KOPT-K1 (cell line): Measurements from ENCODE around the gene AATK.

ENCODE experiments used
- H3K27ac ChIP-seq: fragments of 200-600 bp; sonication (generic); 2 replicates; pipeline ENCODE4 v1.5.1; 2016; ENCODE audit warnings: antibody characterized with exemption, mild to moderate bottlenecking, low read depth, low read length; ENCODE audit not compliant: poor library complexity, severe bottlenecking
- H3K36me3 ChIP-seq: fragments of 200-600 bp; sonication (generic); 2 replicates; pipeline ENCODE4 v1.5.1; 2017; ENCODE audit warnings: antibody characterized with exemption, mild to moderate bottlenecking, low read length, moderate library complexity; ENCODE audit not compliant: insufficient read depth
- H3K9me3 ChIP-seq: fragments of 200-600 bp; sonication (generic); 2 replicates; pipeline ENCODE4 v1.5.1; 2017; ENCODE audit warnings: antibody characterized with exemption, low read length, mild to moderate bottlenecking; ENCODE audit not compliant: insufficient read depth, poor library complexity, severe bottlenecking

Gene AATK

DNA sequence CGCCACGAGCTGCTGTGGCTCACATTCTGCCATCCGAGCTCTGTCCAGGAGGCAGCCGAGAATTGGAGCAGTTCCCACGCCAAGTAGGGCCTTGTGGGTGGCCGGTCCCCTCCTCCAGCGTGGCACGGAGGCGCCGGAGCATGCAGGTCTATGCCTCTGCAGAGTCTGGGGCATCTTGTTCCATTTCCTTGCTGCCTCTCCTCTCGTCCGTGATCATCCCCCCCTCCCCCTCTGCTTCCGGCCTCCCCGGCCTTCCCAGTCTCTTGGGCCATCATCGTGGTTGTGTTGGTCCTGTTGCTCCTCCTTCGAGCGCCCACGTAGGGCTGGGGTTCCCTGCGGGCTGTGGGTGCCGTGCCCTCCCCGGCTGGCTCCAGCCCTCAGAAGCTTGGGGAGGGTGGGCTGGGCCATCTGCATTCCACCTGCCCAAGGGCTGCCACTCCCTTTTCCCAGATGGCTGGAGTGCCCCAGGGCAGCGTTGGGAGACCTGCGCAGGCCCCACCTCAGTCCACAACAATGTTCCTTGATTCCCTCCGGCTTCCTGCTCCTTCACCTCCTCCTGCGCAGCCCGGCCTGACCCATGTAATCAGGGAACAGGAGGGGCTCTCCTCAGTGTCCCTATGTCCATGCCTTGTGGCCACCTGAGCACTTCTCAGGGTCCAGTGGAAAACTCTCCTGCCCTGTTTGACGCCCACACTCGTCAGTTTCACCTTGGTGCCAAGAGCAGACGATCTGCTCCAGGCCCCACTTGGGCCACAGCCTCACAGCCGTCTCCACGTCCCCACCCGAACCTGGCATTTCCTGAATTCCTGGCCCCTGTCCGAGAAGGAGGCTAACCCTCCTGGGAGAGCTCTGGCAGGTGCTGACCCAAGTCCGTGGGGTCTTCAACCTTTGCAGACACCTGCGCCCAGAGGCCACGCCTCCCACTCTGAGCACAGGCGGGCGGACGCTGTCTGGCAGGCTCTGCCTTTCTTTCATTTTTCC, 94.0 kb downstream of the AATK start:
- Histone ChIP-seq H3K27ac (no peak overlapping the region), H3K36me3 (no peaks in the 10 kb centered on the region), H3K9me3 (no peaks in the 10 kb centered on the region)

DNA sequence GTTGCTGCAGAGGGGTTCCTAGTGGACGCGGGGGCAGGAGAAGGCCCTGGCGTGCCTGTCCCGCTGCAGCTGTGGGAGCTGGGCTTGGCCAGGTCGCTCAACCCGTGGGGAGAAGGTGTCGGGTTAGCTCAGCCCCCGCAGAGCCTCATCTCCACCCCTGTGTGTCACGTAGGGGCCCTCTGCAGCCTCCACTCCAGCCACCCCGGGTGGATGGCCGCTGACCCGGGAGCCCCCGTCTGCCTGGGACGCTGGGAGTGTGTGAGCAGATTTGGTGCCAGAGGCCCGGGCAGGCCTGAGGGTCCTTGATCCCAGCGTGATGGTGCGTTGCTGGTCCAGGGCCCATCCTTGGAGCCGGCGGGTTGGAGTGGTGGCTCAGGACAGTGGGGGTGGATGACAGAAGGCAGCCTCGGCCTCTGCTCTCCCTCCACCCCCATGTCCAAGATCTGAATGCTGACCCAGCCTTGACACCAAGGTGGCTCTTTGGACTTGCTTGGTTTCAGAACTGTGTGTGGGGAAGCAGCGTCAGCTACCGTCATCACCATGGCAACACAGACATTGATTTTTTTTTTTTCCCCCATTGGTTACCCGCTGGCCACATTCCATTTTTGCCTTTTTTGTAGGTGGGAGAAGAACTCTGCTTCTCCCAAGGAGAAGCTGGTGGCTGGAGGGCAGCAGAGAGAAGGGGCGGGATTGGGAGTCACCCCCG, 95.3 kb downstream of the AATK start:
- Histone ChIP-seq H3K27ac (no peak overlapping the region), H3K36me3 (no peaks in the 10 kb centered on the region), H3K9me3 (no peaks in the 10 kb centered on the region)

GRCh38 chr17:81069135-81069645, 96.8 kb downstream of the AATK start:
- Histone ChIP-seq H3K9me3 (no peaks in the 10 kb centered on the region), H3K27ac (no peak overlapping the region), H3K36me3 (no peaks in the 10 kb centered on the region)

- no peak overlapping the region for H3K27ac ChIP-seq
- H3K36me3 ChIP-seq = no peaks in the 10 kb centered on the region
- H3K9me3 ChIP-seq = no peaks in the 10 kb centered on the region
Measured at GRCh38 chr17:81068411-81069134, 97.4 kb downstream of the AATK start.

DNA sequence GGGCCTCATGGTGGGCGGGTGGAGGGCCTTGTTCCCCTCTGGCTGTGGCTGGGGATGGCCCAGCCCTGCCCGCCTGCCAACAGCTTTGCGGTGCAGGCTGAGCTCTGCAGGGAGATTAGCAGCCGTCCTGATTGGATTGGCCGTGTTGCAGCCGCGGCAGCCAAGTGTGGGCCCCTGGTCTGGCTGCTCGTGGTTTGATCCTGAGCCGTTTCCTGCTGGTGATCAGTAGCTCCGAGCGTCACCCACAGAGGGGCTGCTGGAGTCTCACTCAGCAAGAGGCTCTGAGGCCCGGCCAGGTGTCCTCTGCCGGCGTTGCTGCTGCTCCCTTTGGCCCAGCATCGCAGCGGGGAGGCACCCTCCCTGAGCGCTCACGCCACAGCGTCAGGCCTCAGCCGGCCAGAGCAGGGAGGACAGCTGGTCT, 98.6 kb downstream of the AATK start:
- Histone ChIP-seq H3K9me3 (no peaks in the 10 kb centered on the region), H3K36me3 (no peaks in the 10 kb centered on the region), H3K27ac (no peak overlapping the region)
